ENCODE measurements around the gene MTMR3. TPM values are rescaled to one million over a fixed set of nuclear protein-coding genes. Genes with fewer than 3 reads are reported as not detected.

The MTMR3 gene
- total and polyA plus RNA-seq, 9 donors = 21.4 to 66.2 (median 47.8) TPM

- H3K27ac ChIP-seq = no peak overlapping the region
- intact Hi-C loops (cut with DNase I) = loop anchor here in 2 of 4 donors (10.0 kb wide), 4 partner anchors 124 to 374 kb away; partner anchors contain the start of genes MTMR3 (in 1 of the 2), UQCR10 (in 1 of the 2) and ZMAT5 (in 1 of the 2)
- DNase-seq = no peak
Observed at GRCh38 chr22:30008401-30008800, 125.4 kb downstream of the MTMR3 start.

DNA sequence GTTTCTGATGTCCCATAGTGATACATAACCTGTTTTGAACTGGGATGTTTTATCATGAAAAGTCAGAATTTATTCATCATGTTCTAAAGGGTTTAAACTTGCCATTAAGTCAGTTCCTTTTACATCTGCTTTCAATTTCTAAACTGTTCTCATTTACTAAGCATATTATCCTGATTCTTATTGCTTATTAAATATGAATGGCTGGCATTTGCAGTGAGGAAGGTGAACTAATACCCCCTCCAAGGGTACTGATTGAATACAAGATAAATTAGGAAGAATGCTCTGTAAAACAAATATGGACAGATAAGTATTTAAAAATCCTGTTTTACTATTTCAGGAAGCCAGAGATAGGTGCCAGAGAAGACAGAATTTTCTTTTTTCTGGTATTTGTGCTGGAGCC is 126.5 kb downstream of the MTMR3 start:
- H3K36me3 ChIP-seq = no peaks in the 10 kb centered on the region
- H3K4me1 ChIP-seq (ENCODE audit: insufficient read depth) = no peaks in the 10 kb centered on the region
- H3K27ac ChIP-seq = no peak overlapping the region
- DNase-seq = no peak
- H3K4me3 ChIP-seq = no peak overlapping the region
- intact Hi-C loops (cut with DNase I) = loop anchor here in 2 of 4 donors (10.0 kb wide), 4 partner anchors 125 to 375 kb away; partner anchors contain the start of genes MTMR3 (in 1 of the 2), UQCR10 (in 1 of the 2) and ZMAT5 (in 1 of the 2)
- no peaks in the 10 kb centered on the region for H3K27me3 ChIP-seq
- TF ChIP-seq EP300 (IDR thresholded peaks at IDR 0.05) = no peak
- TF ChIP-seq POLR2A (IDR thresholded peaks at IDR 0.05) = no peak
- no peak for TF ChIP-seq CTCF (IDR thresholded peaks at IDR 0.05)
- no peaks in the 10 kb centered on the region for H3K9me3 ChIP-seq

More at GRCh38 chr22:30008401-30008800, 125.4 kb downstream of the MTMR3 start:
- no peak for TF ChIP-seq EP300 (IDR thresholded peaks at IDR 0.05)
- no peak for TF ChIP-seq CTCF (IDR thresholded peaks at IDR 0.05)
- no peak for TF ChIP-seq POLR2A (IDR thresholded peaks at IDR 0.05)
- Histone ChIP-seq H3K9me3 (no peaks in the 10 kb centered on the region), H3K4me1 (ENCODE audit: insufficient read depth) (no peaks in the 10 kb centered on the region), H3K36me3 (no peaks in the 10 kb centered on the region), H3K4me3 (no peak overlapping the region), H3K27me3 (no peaks in the 10 kb centered on the region)
- WGBS, 3 donors = 43 to 49% (median 44%) methylated on average over 2 of the region's 2 CpGs

DNA sequence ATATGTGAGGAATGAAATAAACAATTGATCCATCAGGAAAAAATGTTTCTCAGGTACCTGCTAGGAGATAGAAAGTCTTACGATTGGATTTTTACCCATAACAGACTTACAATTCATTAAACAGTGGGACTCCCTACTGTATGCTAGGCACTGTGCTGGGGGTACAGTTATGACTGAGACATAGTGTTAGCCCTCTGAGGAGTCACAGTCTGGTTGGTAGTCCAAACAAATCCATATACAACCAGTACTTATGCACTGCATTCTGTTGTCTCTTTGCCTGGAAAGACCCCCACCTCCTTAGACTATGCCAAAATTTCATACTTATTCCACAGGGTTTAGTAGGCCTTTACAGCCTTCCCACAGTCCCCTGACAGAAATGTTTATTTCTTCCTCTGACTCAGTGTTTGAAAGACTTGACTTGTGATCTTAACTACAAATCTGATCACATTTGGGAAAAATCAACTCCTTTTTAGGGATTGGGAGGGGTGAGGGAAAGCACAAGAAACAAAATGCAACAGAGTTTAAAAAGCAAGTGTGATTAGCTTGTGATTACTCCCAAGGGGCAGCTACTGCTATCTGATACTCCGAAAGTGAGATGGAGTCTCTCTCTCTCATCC is 127.9 kb downstream of the MTMR3 start:
- WGBS, 3 donors = 63 to 83% (median 68%) methylated on average over 2 of the region's 2 CpGs
- no peaks in the 10 kb centered on the region for H3K36me3 ChIP-seq
- TF ChIP-seq CTCF (IDR thresholded peaks at IDR 0.05) (no peak), POLR2A (IDR thresholded peaks at IDR 0.05) (no peak), EP300 (IDR thresholded peaks at IDR 0.05) (no peak)
- H3K4me3 ChIP-seq = no peak overlapping the region
- no peaks in the 10 kb centered on the region for H3K27me3 ChIP-seq
- no peak for DNase-seq
- no peak overlapping the region for H3K27ac ChIP-seq
- no peaks in the 10 kb centered on the region for H3K9me3 ChIP-seq
- intact Hi-C loops (cut with DNase I) = no loop called here
- no peaks in the 10 kb centered on the region for H3K4me1 ChIP-seq (ENCODE audit: insufficient read depth)

- Histone ChIP-seq H3K36me3 (no peaks in the 10 kb centered on the region), H3K4me1 (ENCODE audit: insufficient read depth) (no peaks in the 10 kb centered on the region), H3K9me3 (no peaks in the 10 kb centered on the region), H3K4me3 (no peak overlapping the region), H3K27ac (no peak overlapping the region), H3K27me3 (no peaks in the 10 kb centered on the region)
- DNase-seq = no peak
- 60 to 74% (median 74%) methylated on average over 5 of the region's 5 CpGs for WGBS, 3 donors
- TF ChIP-seq EP300 (IDR thresholded peaks at IDR 0.05) (no peak), POLR2A (IDR thresholded peaks at IDR 0.05) (no peak), CTCF (IDR thresholded peaks at IDR 0.05) (no peak)
- intact Hi-C loops (cut with DNase I) = no loop called here
Observed at GRCh38 chr22:30013201-30013600, 130.2 kb downstream of the MTMR3 start.
